ENCODE results near the gene ZBTB16.

Gene ZBTB16

GRCh38 chr11:114070464-114071139 lies 11.1 kb downstream of the ZBTB16 start:
- Histone ChIP-seq H2BK120ac (ENCODE audit: low read depth, low read length) (no peak overlapping the region), H2BK12ac (ENCODE audit: low read length) (no peak overlapping the region), H2AK5ac (ENCODE audit: low read depth, low read length) (no peak overlapping the region), H3K14ac (ENCODE audit: low read length) (no peak overlapping the region), H3K4me3 (ENCODE audit: low read length in 2 of 2) (no peak overlapping the region), H3K9me3 (replicated peaks in 1 of 2; ENCODE audit: control insufficient read depth in 2 of 2, insufficient read depth in 1 of 2, low read depth in 1 of 2, low read length in 2 of 2) (peaks cover 0 to 6% of the 10 kb centered on the region in 2 donors), H3K9ac (ENCODE audit: low read depth, low read length, poor library complexity) (no peak overlapping the region), H3K27ac (replicated peaks; ENCODE audit: low read length) (no peak overlapping the region), H4K8ac (ENCODE audit: low read depth, low read length) (no peak overlapping the region), H3K4me1 (ENCODE audit: control insufficient read depth in 2 of 2, insufficient read depth in 1 of 2, low read depth in 1 of 2, low read length in 2 of 2) (peaks cover 12 to 16% of the 10 kb centered on the region in 2 donors), H2BK5ac (ENCODE audit: low read length) (no peak overlapping the region), H4K91ac (ENCODE audit: low read depth, low read length, poor library complexity) (no peak overlapping the region), H3K18ac (ENCODE audit: low read length) (no peak overlapping the region), H2AFZ (ENCODE audit: low read length) (no peak overlapping the region), H3K23ac (ENCODE audit: low read depth, low read length, poor library complexity) (no peak overlapping the region), H3K4me2 (ENCODE audit: insufficient read depth, low read length, poor library complexity, severe bottlenecking) (no peak overlapping the region), H3K79me1 (ENCODE audit: low read depth, low read length) (peaks cover 16% of the 10 kb centered on the region), H3K4ac (ENCODE audit: low read length) (no peak overlapping the region), H3K36me3 (replicated peaks in 1 of 2; ENCODE audit: control insufficient read depth in 2 of 2, insufficient read depth in 2 of 2, low read length in 2 of 2) (peaks cover 29 to 83% of the 10 kb centered on the region in 2 donors), H2BK15ac (ENCODE audit: low read length) (no peak overlapping the region), H3K27me3 (ENCODE audit: control insufficient read depth in 3 of 3, insufficient read depth in 3 of 3, low read depth in 1 of 3, low read length in 3 of 3) (no peaks in the 10 kb centered on the region)
- DNase-seq (ENCODE audit: low spot score), result no peak
- no CpG with 5 or more reads among the region's 7 CpGs for WGBS, 2 donors (ENCODE audit: extremely low coverage in 2 of 2, insufficient read length in 2 of 2, insufficient replicate concordance in 1 of 2)

GRCh38 chr11:114073007-114073827 lies 13.7 kb downstream of the ZBTB16 start:
- Histone ChIP-seq H3K4me3 (ENCODE audit: low read length in 2 of 2) (no peak overlapping the region), H3K14ac (ENCODE audit: low read length) (no peak overlapping the region), H3K23ac (ENCODE audit: low read depth, low read length, poor library complexity) (no peak overlapping the region), H2BK15ac (ENCODE audit: low read length) (no peak overlapping the region), H4K91ac (ENCODE audit: low read depth, low read length, poor library complexity) (no peak overlapping the region), H2BK5ac (ENCODE audit: low read length) (no peak overlapping the region), H2BK120ac (ENCODE audit: low read depth, low read length) (no peak overlapping the region), H3K4ac (ENCODE audit: low read length) (no peak overlapping the region), H3K36me3 (replicated peaks in 1 of 2; ENCODE audit: control insufficient read depth in 2 of 2, insufficient read depth in 2 of 2, low read length in 2 of 2) (peaks cover 18 to 71% of the 10 kb centered on the region in 2 donors), H2AK5ac (ENCODE audit: low read depth, low read length) (no peak overlapping the region), H4K8ac (ENCODE audit: low read depth, low read length) (no peak overlapping the region), H3K9ac (ENCODE audit: low read depth, low read length, poor library complexity) (no peak overlapping the region), H3K4me2 (ENCODE audit: insufficient read depth, low read length, poor library complexity, severe bottlenecking) (no peak overlapping the region), H2BK12ac (ENCODE audit: low read length) (no peak overlapping the region), H3K18ac (ENCODE audit: low read length) (no peak overlapping the region), H3K27me3 (ENCODE audit: control insufficient read depth in 3 of 3, insufficient read depth in 3 of 3, low read depth in 1 of 3, low read length in 3 of 3) (no peaks in the 10 kb centered on the region), H3K4me1 (ENCODE audit: control insufficient read depth in 2 of 2, insufficient read depth in 1 of 2, low read depth in 1 of 2, low read length in 2 of 2) (peaks cover 26 to 41% of the 10 kb centered on the region in 2 donors), H2AFZ (ENCODE audit: low read length) (no peak overlapping the region), H3K27ac (replicated peaks; ENCODE audit: low read length) (no peak overlapping the region), H3K9me3 (replicated peaks in 1 of 2; ENCODE audit: control insufficient read depth in 2 of 2, insufficient read depth in 1 of 2, low read depth in 1 of 2, low read length in 2 of 2) (peaks cover 0 to 4% of the 10 kb centered on the region in 2 donors), H3K79me1 (ENCODE audit: low read depth, low read length) (peaks cover 14% of the 10 kb centered on the region)
- DNase-seq (ENCODE audit: low spot score), result no peak
- no CpG with 5 or more reads among the region's 9 CpGs for WGBS, 2 donors (ENCODE audit: extremely low coverage in 2 of 2, insufficient read length in 2 of 2, insufficient replicate concordance in 1 of 2)

GRCh38 chr11:114073828-114074381 lies 14.4 kb downstream of the ZBTB16 start:
- H3K36me3 ChIP-seq (replicated peaks in 1 of 2; ENCODE audit: control insufficient read depth in 2 of 2, insufficient read depth in 2 of 2, low read length in 2 of 2), result peaks cover 11 to 66% of the 10 kb centered on the region in 2 donors

More at GRCh38 chr11:114073828-114074381, 14.4 kb downstream of the ZBTB16 start:
- peaks cover 10% of the 10 kb centered on the region for H3K79me1 ChIP-seq (ENCODE audit: low read depth, low read length)
- H2BK12ac ChIP-seq (ENCODE audit: low read length), result no peak overlapping the region
- no CpG with 5 or more reads among the region's 11 CpGs for WGBS, 2 donors (ENCODE audit: extremely low coverage in 2 of 2, insufficient read length in 2 of 2, insufficient replicate concordance in 1 of 2)
- H4K8ac ChIP-seq (ENCODE audit: low read depth, low read length), result no peak overlapping the region
- no peak overlapping the region for H3K14ac ChIP-seq (ENCODE audit: low read length)
- no peak overlapping the region for H3K18ac ChIP-seq (ENCODE audit: low read length)
- H3K23ac ChIP-seq (ENCODE audit: low read depth, low read length, poor library complexity), result no peak overlapping the region
- H3K4me2 ChIP-seq (ENCODE audit: insufficient read depth, low read length, poor library complexity, severe bottlenecking), result no peak overlapping the region
- no peak overlapping the region for H3K4ac ChIP-seq (ENCODE audit: low read length)
- H2BK5ac ChIP-seq (ENCODE audit: low read length), result no peak overlapping the region
- H2BK15ac ChIP-seq (ENCODE audit: low read length), result no peak overlapping the region
- no peak for DNase-seq (ENCODE audit: low spot score)
- no peak overlapping the region for H3K4me3 ChIP-seq (ENCODE audit: low read length in 2 of 2)
- H3K9me3 ChIP-seq (replicated peaks in 1 of 2; ENCODE audit: control insufficient read depth in 2 of 2, insufficient read depth in 1 of 2, low read depth in 1 of 2, low read length in 2 of 2), result no peaks in the 10 kb centered on the region
- no peak overlapping the region for H3K9ac ChIP-seq (ENCODE audit: low read depth, low read length, poor library complexity)
- peaks cover 28 to 47% of the 10 kb centered on the region in 2 donors for H3K4me1 ChIP-seq (ENCODE audit: control insufficient read depth in 2 of 2, insufficient read depth in 1 of 2, low read depth in 1 of 2, low read length in 2 of 2)
- H2AFZ ChIP-seq (ENCODE audit: low read length), result no peak overlapping the region
- no peak overlapping the region for H3K27ac ChIP-seq (replicated peaks; ENCODE audit: low read length)
- no peak overlapping the region for H2BK120ac ChIP-seq (ENCODE audit: low read depth, low read length)
- no peaks in the 10 kb centered on the region for H3K27me3 ChIP-seq (ENCODE audit: control insufficient read depth in 3 of 3, insufficient read depth in 3 of 3, low read depth in 1 of 3, low read length in 3 of 3)
- no peak overlapping the region for H2AK5ac ChIP-seq (ENCODE audit: low read depth, low read length)
- no peak overlapping the region for H4K91ac ChIP-seq (ENCODE audit: low read depth, low read length, poor library complexity)

Measured in neuronal stem cell (in vitro differentiated cells).